GM18861 (cell line): ENCODE data around the gene PIK3CD.

Experiments used
- ATAC-seq: cut with Tn5 transposase; IDR thresholded peaks from one replicate; pipeline ENCODE4 v1.9.1; 2021; ENCODE audit not compliant: unreplicated experiment

Gene PIK3CD

GRCh38 chr1:9651565-9652378 is at the start of gene PIK3CD:
Gene PIK3CD, plus strand, starts transcription at chr1:9651731. Its CDS starts 58,725 bp downstream, at chr1:9710456.
- ATAC-seq: no peak

GRCh38 chr1:9601942-9602793 is 49.4 kb upstream of the PIK3CD start:
- ATAC-seq: no peak

DNA sequence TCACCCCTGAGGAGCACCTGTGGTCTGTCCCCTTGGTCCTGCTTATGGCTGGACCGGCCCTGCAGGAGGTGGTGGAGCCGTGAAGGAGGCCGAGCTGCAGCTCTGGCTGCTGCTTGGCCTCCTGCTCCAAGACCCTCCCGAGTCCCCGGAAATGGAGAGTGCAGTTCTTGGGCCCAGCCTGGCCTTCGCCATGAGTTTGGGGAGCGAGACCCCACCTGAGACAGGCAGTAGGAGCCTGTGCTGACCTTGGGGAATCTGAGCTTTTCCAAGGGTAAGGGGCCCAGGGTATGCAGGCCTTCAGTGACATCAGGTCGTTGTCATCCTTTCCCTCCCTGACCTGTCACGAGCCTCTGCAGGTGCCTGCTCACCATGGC is 48.8 kb upstream of the PIK3CD start:
- ATAC-seq: no peak

DNA sequence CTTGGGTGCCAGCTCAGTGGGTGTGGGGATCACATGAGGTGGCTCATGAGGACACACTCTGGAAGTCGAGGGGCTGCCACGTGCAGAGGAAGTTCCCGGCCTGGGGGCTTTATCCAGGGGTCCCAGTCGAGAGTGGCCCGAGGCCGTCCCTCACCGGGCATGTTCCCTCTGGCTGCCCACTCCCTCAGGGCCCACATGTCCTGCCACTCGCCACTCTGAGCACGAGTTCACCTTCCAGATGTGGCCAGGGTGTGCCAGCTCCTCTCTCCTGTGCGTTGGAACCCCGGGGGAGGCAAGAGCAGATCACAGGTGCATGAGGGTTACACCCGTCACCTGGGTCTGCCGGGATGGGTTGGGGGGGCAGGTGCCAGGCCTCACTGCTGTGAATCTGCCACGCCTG is 48.2 kb upstream of the PIK3CD start:
- ATAC-seq: no peak

DNA sequence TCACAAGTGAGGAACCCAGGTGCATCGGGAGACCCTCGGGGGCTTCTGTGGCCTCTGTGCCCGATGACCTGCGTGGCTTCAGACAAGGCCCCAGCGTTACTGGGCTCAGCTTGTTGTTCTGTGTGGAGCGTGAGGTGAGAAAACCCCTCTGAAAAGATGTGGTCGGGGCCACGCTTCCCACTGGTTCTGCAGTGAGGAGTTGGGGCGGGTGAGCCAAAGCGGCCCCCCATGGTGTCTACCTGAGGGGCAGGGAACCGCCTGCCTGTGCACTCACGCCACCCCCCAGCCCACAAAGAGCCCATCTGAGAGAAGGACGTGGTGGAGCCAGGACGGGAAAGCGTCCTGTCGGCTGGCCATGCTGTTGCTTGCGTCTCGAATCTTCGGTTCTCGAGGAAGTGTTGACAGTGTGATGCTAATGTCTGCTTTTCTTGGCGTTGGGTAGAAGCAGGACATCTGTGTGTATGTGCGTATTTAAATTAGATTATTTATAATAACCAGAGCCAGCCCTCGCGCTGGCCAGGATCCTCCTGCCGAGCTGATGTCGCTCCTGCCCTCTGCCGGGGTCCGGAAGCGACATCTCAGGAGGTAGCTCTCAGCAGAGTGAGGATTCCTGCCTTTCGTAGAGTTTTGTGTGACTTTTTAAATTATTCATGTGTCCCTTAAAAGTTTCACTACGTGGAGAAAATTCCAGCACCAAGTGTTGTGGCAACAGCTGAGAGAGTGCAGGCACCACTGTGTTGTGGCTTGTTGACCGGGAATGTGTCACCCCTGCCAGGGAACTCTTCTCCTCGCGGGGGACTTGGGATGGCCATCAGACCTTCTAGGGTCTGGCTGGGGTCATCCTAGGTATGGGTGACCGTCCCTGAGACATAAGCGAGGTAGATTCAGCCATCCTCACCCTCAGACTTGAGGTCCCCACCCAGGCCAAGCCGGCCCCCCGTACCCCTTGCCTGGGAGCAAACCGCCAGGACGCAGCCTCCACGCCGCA is 47.5 kb upstream of the PIK3CD start:
- ATAC-seq: no peak

- no peak for ATAC-seq
Measured at GRCh38 chr1:9604836-9605235, 46.7 kb upstream of the PIK3CD start.

DNA sequence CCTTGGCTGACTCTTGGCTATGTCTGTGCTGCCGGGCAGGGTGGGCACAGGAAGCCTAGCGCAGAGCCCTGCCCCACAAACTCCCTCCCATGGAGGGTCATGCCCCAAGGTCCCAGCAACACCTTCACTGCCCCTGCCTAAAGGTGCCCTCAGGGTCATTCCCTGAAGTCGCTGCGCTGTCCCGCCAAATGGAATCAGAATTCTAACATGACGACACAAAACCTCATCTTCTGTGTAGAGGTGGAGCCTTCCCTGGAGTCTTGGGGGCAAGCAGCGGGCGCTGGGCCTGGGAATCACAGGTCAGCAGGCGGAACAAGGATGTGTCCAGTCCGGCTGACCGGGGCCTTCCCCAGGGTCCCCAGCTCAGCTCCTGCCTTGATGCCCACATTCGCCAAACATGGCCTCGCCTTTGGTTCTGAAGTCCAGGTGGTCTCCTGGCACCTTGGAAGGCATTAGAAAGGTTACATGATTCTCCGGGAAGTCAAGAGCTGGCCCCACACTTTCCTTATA is 45.5 kb upstream of the PIK3CD start:
- ATAC-seq: no peak

GRCh38 chr1:9606458-9606857 is 45.1 kb upstream of the PIK3CD start:
- ATAC-seq: no peak

GRCh38 chr1:9606948-9607347 is 44.6 kb upstream of the PIK3CD start:
- no peak for ATAC-seq

- ATAC-seq: no peak
Measured at GRCh38 chr1:9607352-9607751, 44.2 kb upstream of the PIK3CD start.

- no peak for ATAC-seq
Measured at GRCh38 chr1:9609998-9610397, 41.5 kb upstream of the PIK3CD start.

DNA sequence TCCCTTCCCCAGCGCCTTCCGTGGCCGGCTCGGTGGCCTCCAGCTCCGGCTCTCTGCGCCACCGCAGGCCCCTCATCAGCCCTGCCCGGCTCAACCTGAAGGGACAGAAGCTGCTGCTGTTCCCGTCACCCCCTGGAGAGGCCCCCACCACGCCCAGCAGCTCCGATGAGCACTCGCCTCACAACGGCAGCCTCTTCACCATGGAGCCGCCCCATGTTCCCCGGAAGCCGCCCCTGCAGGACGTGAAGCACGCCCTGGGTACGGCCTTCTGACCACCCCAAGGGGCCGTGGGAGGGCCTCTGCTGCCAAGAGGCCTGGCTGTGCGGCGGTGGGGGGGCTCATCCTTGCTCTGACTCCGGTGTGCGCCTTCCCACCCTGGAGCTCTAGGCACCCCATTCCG is 41.0 kb upstream of the PIK3CD start:
- ATAC-seq: no peak

GRCh38 chr1:9611716-9612115 is 39.8 kb upstream of the PIK3CD start:
- ATAC-seq: no peak

- ATAC-seq: no peak
Measured at GRCh38 chr1:9612162-9612845, 39.2 kb upstream of the PIK3CD start.

DNA sequence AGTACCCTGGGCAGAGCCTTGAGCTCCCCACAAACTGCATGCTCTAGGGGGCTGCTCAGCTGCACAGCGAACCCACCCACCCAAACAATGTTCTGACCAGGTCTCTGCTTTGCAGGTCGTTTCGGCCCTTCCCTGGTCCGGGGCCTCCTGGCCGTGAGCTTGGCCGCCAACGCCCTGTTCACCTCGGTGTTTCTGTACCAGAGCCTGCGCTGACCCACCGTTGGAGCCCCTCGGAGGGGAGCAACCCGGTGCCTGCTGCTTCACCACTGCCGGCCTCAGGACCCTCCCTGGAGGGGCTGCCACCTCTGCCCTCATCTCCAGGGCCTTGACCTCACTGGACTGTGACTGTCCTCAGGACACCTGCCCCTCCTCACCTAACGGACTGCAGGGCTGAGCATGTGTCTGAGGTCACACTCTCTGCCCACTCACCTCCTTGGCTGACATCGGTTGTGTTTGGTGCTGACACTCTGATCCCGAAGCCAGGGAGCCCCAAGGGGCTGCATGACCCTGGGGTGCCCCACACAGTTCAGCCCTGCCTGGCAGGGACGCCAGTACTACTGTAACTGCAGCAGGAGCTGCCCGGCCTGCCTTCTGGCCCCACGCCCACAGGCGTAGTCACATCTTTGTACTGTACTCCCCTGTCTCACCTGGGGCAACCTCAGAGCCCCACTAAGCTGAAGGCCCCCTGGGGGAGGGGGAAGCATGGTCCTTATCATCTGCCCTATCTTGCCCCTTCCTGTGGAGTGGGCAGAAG is 38.5 kb upstream of the PIK3CD start:
- ATAC-seq: no peak

- no peak for ATAC-seq
Measured at GRCh38 chr1:9613625-9614299, 37.8 kb upstream of the PIK3CD start.

- ATAC-seq: no peak
Measured at GRCh38 chr1:9615316-9616063, 36.0 kb upstream of the PIK3CD start.
